Adrenal gland (tissue), 12 donors: Measurements from ENCODE around the gene BAHCC1. TPM values are rescaled to one million over a fixed set of nuclear protein-coding genes. Genes with fewer than 3 reads are reported as not detected.
A peak's percentile ranks its signal among the peaks of the same experiment; 100 is the strongest.

Source experiments
- DNase-seq, 7 donors: peaks; one replicate each; pipeline ENCODE4 v3.0.0-alpha.2; 2019 to 2020
- H3K27ac ChIP-seq, 5 donors: fragments of 200-600 bp; sonication (generic) in 4 of 5; 1 replicate in 3 of 5; 2 replicates in 2 of 5; pipeline versions ENCODE4 v1.5.1 to v1.8.0; 2016 to 2020; ENCODE audit warnings: mild to moderate bottlenecking in 1 of 5
- H3K27me3 ChIP-seq: fragments of 200-600 bp; 2 replicates; pipeline ENCODE4 v1.8.0; 2021
- H3K36me3 ChIP-seq, 2 donors: fragments of 200-600 bp; replicated peaks in 1 of 2; 1 replicate in 1 of 2; 2 replicates in 1 of 2; pipeline versions ENCODE4 v1.5.1 to v1.8.0; 2018 to 2022
- H3K4me1 ChIP-seq, 2 donors: fragments of 200-600 bp; replicated peaks in 1 of 2; 1 replicate in 1 of 2; 2 replicates in 1 of 2; pipeline versions ENCODE4 v1.5.1 to v1.8.0; 2018 to 2021
- H3K4me3 ChIP-seq, 4 donors: fragments of 200-600 bp; sonication (generic) in 3 of 4; one replicate each; pipeline ENCODE4 v1.5.1; 2016 to 2018
- H3K9me3 ChIP-seq, 3 donors: fragments of 200-600 bp; sonication (generic) in 1 of 3; replicated peaks in 1 of 3; 1 replicate in 2 of 3; 2 replicates in 1 of 3; pipeline versions ENCODE4 v1.5.1 to v1.8.0; 2016 to 2021
- CTCF ChIP-seq, 6 experiments: fragments of 450-650 bp in 4 of 6; fragments of 200-600 bp in 2 of 6; sonication (generic) in 1 of 6; IDR thresholded peaks; 1 replicate in 5 of 6; 2 replicates in 1 of 6; pipeline versions ENCODE4 v1.5.1 to v1.8.0; 2016 to 2021; ENCODE audit warnings: antibody characterized with exemption in 6 of 6, mild to moderate bottlenecking in 2 of 6, moderate library complexity in 1 of 6
- POLR2A ChIP-seq, 2 donors: fragments of 450-650 bp; IDR thresholded peaks; one replicate each; pipeline ENCODE4 v1.6.1; 2017; ENCODE audit warnings: antibody characterized with exemption in 2 of 2, mild to moderate bottlenecking in 2 of 2, moderate library complexity in 1 of 2
- WGBS, 4 donors: extraction: QIAGEN DNeasy Blood & Tissue Kit in 2 of 4; methylation state at CpG; one replicate each; pipeline versions ENCODE4 v1.1.5 to v1.1.7; 2013 to 2017; 5-methylcytosine and 5-hydroxymethylcytosine counted together
- intact Hi-C, 2 donors: fragments of 100-400 bp; cut with DNase I; formaldehyde crosslinking; loops; one replicate each; pipeline versions ENCODE4 v1.14.1 to v1.15.0; 2022 to 2023
- polyA plus RNA-seq, 3 donors: library from polyadenylated mRNA; stranded (reverse); fragments of 200-250 nt in 2 of 3; fragments of 350-450 nt in 1 of 3; fragmentation: Illumina TruSeq in 1 of 3; extraction: RNeasy Lipid Tissue Mini Kit (QIAGEN cat#74804) in 1 of 3; gene quantifications; one replicate each; pipeline ENCODE4 v1.2.3, GENCODE V29; 2013 to 2014
- total RNA-seq, 9 donors: library from RNA; depleted of rRNA in 4 of 9; stranded (reverse); fragments of >200 nt in 4 of 9; fragments of 120-200 nt in 1 of 9; fragmentation: NEBNext Ultra II Directional in 1 of 9; extraction: Animal tissue kit (Norgen Biotek cat#: 25700) in 1 of 9; gene quantifications; one replicate each; pipeline versions ENCODE4 v1.1.0 to v1.2.4, GENCODE V29; 2013 to 2023
- donor health status: healthy with polysubstance abuse.
- donor health status: Bipolar disorder and iron deficiency.
- donor health status: DM: yes; HTN: yes; CAD: no.
- donor health status: DM: no; HTN: no; CAD: no.
- donor health status: DM: no; HTN: no; CAD: no.
- donor health status: DM: yes; HTN: yes; CAD: no.

The BAHCC1 gene
- total and polyA plus RNA-seq, 12 donors = 1.7 to 68.0 (median 18.4) TPM

GRCh38 chr17:81456091-81456490 lies 60.8 kb downstream of the BAHCC1 start:
- Histone ChIP-seq H3K27me3 (no peaks in the 10 kb centered on the region), H3K9me3 (no peaks in the 10 kb centered on the region), H3K4me1 (peaks cover 16 to 20% of the 10 kb centered on the region in 2 donors), H3K4me3 (no peak overlapping the region), H3K27ac (peak overlapping the region in 2 of 5 donors; percentile 12 to 78), H3K36me3 (no peaks in the 10 kb centered on the region)
- intact Hi-C loops = no loop called here
- no peak for TF ChIP-seq POLR2A (IDR thresholded peaks at IDR 0.05)
- no peak for TF ChIP-seq CTCF (IDR thresholded peaks at IDR 0.05)
- no peak for DNase-seq
- WGBS, 4 donors = 51 to 66% (median 59%) methylated on average over 6 to 15 of the region's 15 CpGs

DNA sequence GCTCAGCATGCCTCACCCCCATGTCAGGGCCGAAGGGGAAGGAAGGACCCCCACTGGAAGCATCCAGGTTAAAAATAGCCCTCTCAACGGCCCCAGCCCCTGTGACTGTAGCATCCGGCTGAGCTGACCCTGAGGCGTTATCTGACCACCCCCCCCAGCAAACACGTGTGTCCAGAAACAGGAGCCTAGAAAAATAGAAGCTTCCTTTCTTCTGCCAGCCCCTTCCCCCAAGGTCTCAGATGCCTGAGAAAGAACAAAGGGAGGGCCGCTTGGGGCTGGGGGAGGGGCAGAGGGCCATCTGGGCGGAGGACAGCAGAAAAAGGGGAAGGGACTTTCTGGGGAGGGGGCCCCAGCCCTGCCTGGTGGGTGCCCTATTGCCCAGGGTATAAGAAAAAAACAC lies 61.5 kb downstream of the BAHCC1 start:
- H3K27ac ChIP-seq = peak overlapping the region in 1 of 5 donors; percentile 78
- no peaks in the 10 kb centered on the region for H3K9me3 ChIP-seq
- WGBS, 4 donors = 17 to 67% (median 19%) methylated on average over 1 to 7 of the region's 7 CpGs
- TF ChIP-seq POLR2A (IDR thresholded peaks at IDR 0.05) (no peak), CTCF (IDR thresholded peaks at IDR 0.05) (no peak)
- peaks cover 16 to 20% of the 10 kb centered on the region in 2 donors for H3K4me1 ChIP-seq
- DNase-seq = peak in 6 of 7 donors; percentile 57 to 80 (median 68)
- intact Hi-C loops = no loop called here
- H3K36me3 ChIP-seq = peaks cover 0 to under 1% of the 10 kb centered on the region in 2 donors
- H3K4me3 ChIP-seq = no peak overlapping the region
- H3K27me3 ChIP-seq = no peaks in the 10 kb centered on the region

DNA sequence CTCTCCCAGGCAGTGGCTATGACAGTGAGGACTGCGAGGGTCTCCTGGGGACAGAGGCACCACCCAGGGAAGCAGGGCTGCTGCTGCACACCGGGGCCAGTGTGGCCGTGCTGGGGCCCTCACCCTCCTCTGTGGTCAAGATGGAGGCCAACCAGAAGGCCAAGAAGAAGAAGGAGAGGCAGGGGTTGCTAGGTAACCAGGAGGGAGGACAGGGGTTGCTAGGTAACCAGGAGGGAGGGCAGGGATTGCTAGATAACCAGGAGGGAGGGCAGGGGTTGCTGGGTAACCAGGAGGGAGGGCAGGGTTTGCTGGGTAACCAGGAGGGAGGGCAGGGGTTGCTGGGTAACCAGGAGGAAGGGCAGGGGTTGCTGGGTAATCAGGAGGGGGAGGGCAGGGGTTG lies 62.1 kb downstream of the BAHCC1 start:
- Histone ChIP-seq H3K9me3 (no peaks in the 10 kb centered on the region), H3K4me3 (no peak overlapping the region), H3K4me1 (peaks cover 16 to 20% of the 10 kb centered on the region in 2 donors), H3K36me3 (peaks cover 0 to 6% of the 10 kb centered on the region in 2 donors), H3K27ac (peak overlapping the region in 1 of 5 donors; percentile 25), H3K27me3 (no peaks in the 10 kb centered on the region)
- TF ChIP-seq CTCF (IDR thresholded peaks at IDR 0.05) (no peak), POLR2A (IDR thresholded peaks at IDR 0.05) (no peak)
- WGBS, 4 donors = 88 to 100% (median 94%) methylated on average over 1 to 3 of the region's 3 CpGs
- no peak for DNase-seq
- intact Hi-C loops = no loop called here

- TF ChIP-seq POLR2A (IDR thresholded peaks at IDR 0.05) (no peak), CTCF (IDR thresholded peaks at IDR 0.05) (no peak)
- intact Hi-C loops = no loop called here
- Histone ChIP-seq H3K27ac (peak overlapping the region in 1 of 5 donors; percentile 29), H3K4me3 (no peak overlapping the region), H3K27me3 (no peaks in the 10 kb centered on the region), H3K4me1 (peaks cover 16 to 20% of the 10 kb centered on the region in 2 donors), H3K9me3 (no peaks in the 10 kb centered on the region), H3K36me3 (peaks cover 0 to 8% of the 10 kb centered on the region in 2 donors)
- whole genome bisulfite sequencing, 4 donors = 79 to 85% (median 84%) methylated on average over 5 to 25 of the region's 25 CpGs; no CpG with 5 or more reads in 1 of the 4 donors
- no peak for DNase-seq
Observed at GRCh38 chr17:81457917-81458555, 62.8 kb downstream of the BAHCC1 start.
